Mucosa of gallbladder (tissue), 1 donor: ENCODE measurements around the gene ANOS1. TPM values are rescaled to one million over a fixed set of nuclear protein-coding genes. Genes with fewer than 3 reads are reported as not detected.

Experiments used
- DNase-seq: peaks from one replicate; pipeline ENCODE4 v3.0.0-alpha.2; 2020; ENCODE audit warnings: low spot score
- total RNA-seq: library from RNA; stranded (reverse); gene quantifications from one replicate; pipeline ENCODE4 v1.2.1, GENCODE V29; 2021
- donor health status: DM: no; HTN: no; CAD: no.

The ANOS1 gene
- total RNA-seq, 1 donor from 2014 or later, result 2.9 TPM

DNA sequence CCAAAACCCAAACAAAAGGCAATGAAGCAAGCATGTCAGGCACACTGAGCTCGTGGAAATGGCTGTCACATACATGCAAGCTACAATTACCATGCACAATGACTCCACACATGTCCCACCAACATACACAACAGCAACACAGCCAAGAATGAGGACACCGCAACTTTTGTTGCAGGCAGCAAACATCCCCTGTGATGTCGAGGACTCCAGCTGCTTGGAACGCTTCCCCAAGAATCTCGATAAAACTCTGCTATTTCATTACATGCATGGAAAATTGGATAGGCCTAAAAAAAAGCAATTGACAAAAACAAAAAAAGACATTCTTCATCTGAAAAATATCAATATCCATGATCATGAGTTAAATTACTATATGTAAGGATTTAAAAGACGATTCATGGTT, 11.8 kb downstream of the ANOS1 start:
- no peak for DNase-seq

DNA sequence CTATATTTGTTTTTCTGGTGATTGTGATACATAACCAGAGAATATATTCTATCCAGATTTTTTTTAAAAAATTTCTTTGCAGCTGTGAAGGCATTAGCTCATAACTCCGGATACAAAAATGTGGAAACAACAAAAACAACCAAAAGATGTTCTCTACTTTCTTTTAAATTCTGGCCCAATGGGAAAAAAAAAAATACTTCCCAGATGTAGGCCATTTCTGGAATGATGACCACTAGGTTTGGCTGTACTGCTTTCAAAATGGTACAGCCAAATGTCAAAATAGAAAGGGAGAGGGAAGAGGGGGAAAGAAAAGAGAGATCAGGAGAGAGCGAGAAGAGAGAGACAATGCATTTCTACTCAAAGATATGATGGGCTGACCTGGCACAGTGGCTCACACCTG, 14.6 kb downstream of the ANOS1 start:
- DNase-seq, result no peak

DNA sequence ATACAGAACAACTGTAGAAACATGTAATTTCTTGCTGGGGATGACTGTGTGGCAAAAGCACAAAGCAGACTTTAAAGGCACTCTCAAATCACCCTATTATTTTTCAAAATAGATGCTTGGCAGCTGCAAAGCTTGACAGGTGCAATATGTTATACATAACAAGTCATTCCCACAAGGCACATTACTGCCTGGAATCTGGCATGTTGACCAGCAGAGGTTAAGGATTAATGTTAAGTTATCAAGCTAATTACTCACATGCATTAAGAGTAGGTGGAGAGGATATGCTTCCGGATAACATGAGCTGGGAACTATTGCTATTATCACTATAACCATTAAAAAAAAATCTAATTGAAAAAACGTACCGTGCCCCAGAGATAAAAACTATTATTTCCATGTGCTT, 17.8 kb downstream of the ANOS1 start:
- DNase-seq, result no peak

DNA sequence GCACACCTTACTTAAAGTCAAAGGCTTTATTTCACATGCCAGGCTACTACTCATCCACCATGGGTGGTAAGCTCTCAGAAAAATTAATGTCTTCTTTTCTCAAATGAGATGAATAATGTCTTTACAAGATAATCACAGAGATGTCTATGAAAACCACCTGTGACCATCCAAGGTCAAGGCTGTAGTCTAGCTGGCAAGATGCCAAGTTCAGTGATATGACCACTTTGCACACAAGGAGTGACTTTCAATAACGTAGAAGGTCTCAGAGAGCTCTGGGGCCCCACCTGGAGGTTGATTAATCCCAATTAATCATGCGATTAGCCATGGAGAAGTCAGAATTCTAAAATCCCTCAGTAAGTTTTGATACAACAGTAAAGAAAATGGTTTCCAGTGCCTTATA, 20.5 kb downstream of the ANOS1 start:
- no peak for DNase-seq

DNA sequence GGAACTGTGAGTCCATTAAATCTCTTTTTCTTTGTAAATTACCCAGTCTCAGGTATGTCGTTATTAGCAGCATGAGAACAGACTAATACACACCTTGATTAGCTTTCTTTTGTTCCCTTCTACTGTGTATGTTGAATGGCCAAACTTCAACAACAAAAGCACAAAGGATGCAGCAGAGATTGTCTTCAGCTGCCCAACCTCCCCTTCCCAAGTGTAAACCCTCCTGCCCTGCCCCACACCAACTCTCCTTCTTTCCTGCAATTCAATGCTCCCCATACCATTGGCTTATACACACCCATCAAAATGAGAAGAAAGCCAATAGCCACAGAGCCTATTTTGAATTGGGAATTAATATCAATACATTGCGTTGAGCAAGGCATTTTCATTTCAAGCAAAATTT, 27.8 kb downstream of the ANOS1 start:
- DNase-seq, result no peak

DNA sequence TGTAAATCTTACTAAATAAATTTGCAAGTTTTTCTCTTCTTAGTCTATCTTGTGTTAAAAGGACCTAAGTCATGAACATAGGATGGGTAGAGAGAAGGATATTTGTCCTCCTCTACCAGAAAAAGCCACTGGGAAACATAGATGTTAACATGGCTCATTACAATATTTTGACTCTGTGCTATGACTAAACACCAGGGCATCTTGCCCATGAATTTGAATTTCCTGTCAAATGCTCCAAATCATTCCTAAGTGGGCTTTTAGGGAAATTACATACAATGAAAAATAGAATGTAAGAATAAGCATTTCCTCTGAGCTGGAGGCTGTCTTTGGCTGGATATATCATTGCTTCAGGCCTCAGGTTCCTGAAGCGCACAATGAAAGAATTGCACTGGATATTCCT, 39.1 kb downstream of the ANOS1 start:
- no peak for DNase-seq

DNA sequence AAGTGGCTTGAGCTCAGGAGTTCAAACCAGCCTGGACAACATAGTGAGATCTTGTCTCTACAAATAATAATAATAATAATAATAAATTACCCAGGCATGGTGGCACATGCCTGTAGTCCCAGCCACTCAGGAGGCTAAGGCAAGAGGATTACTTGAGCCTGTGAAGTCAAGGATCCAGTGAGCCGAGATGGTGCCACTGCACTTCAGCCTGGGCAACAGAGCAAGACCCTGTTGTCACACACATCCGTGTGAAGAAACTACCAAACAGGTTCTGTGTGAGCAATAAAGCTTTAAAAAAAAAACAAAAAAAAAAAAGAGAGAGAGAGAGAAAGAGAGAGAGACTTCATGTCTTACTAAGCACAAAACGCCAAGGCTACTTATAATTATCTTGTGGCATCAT, 42.5 kb downstream of the ANOS1 start:
- no peak for DNase-seq

DNA sequence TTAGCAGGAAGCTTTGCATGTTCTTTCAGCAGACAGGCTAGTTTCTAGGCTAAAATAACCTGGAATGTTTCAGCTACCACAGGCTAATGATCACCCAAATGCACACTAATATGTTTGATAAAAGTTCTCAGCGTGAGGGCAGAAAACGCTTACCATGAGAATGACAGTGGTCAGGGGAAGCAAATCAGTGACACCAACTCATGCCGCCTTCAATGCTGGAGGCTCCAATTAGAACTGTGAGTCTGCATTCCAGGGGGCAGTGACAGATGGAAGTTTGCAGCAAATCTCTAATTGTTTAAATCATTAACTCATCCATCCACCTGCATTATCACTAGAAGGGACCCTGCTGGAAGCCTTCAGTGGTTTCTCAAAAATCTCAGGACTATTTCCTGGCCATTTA, 43.2 kb downstream of the ANOS1 start:
- no peak for DNase-seq

DNA sequence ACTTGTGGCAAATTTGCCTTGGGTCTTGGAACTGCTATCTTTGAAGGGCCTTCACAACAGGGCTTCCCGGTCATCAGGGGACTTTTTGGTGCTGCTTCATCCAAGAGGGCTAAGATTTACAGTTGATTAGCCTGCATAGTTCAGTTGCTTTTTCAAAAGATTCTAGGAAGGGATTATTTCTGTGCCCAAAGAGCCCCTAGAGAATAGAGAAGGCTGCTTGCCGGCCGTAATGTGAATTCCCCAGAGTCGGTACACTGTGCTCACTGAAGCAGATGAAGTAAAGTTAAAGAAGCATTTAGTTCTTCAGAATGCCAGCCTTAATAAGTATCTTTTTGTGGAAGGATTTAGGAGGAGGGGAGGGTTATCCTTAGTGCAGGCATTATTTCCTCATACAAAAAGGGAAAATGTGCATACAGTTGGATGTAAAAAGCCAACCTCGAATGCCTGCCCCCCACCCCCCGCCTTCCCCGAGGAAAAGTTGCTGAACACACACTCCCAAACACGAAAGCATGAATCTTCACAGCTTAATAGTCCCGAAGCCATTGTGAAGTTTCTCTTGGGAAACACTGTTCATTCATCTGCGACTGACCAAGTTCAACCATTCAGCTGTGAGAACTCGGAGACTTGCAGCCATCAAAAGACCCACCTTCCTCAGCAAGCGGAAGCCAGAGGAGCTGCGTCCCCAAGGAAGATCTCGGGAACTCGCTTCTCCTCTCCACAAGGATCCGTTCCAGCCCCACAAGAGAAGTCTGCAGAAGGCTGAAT, 47.6 kb downstream of the ANOS1 start:
- DNase-seq, result no peak

DNA sequence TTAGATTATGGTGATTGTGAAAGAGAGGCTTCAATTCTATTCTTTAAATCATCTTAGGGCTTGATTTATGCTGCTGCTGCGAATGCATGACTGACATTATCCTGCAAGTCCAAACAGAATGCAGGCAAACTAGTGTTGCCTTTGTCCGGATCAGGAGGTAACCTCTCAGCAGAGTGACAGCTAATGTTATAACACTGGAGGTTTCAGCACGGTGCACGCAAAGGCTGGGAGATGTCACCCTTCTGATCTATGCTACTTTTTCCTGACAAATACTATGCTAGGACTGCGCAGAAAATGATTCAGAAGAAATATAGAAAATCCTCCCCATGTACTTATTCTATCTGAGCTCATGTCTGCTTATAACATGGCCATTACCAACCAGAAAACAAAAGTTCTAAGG, 48.2 kb downstream of the ANOS1 start:
- no peak for DNase-seq

DNA sequence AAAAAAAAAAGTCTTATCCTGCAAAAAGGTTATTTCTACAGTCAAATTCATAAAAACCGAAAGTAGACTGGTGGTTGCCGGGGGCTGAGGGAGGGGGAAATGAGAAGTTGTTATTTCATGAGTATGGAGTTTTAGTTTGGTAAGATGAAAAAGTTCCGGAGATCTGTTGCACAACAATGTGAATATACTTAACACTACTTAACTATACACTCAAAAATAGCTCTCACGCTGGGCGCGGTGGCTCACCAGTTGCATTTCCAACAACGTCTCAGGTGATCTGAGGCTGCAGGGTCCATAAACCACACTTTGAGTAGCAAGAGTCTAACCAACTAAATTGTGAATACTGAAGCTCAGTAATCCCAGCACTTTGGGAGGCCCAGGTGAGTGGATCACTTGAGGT, 52.4 kb downstream of the ANOS1 start:
- DNase-seq, result no peak

DNA sequence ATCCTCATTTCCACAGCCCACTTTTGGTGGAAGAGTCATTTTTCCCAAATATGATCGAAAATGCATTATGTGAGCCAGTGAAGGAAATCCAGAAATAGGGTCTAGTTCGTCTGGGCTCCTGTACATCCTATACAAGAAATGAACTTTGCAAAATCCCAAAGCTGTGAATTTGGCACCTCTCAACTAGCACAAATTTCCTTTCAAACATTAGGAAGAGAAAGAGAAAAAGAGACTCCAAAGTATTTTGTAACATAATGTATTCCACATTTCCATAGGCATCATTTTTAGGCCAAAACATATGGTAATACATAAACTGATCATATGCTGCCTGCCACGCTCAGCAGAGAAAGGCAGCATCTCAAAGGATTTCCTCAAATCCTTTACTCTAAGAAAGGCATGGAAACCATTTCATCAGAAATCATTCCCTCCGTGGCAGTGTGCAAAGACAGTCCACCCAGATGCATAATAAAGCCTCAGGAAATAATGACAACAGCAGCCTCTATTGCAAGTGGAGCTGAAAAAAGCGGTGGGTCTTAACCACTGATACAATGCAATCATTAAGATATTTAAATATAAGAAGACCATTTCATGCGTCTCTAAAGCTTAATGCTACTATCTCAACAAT, 56.8 kb downstream of the ANOS1 start:
- DNase-seq, result no peak

DNA sequence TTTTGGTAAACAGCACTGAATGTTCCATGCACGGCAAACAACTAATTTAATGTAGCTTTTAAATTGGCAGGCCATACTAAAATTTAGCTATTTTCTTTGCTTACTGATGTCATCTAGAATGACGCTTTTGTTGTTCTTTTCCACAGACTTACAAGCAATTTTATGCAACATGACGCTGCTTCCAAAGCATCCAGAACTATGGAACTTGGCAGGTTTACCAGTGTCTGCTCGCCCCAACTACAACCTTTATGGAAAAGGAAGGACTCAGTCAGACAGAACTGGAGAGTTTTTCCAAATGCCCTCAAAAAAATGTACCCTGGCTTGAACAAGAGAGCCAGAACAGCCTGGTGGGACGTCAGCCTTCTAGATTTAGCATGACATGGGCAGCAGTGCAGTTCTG, 58.7 kb downstream of the ANOS1 start:
- DNase-seq, result no peak

DNA sequence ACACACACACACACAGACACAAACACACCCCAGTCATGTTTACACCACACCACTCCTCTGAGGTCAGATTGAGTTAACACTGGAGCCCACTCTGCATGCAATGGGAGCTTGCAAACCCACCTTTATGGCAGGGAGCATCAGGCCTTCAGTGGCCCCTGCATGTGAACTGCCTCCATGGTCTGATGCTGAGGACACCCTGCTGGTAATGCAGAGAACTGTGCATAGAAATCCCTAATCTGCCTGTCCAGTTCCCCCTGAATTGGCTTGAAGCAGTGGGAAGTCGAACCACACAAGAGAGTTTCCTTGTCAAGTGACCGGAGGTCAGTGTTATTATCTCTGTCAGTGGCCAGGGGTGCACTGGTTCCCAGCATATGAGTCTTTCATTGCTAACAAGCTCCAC, 59.8 kb downstream of the ANOS1 start:
- no peak for DNase-seq

DNA sequence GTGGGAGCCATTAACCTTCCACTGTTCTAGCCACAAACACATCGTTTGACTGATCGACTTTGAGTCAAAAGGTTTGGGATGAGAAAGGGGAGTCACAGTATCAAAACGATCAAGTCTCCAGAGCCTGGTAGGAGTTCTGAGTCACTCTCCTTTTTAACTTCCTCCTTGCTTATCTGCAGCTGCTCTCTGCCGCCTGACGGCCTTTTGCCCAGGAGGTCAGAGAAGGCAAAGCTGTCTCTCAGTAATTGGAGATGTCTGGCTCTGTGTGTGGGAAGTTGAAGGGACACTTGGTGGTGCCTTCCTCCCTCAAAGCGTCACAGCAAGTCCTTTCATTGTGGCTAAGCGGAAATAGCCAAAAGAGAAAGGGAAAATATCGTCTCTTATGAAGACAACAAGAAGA, 63.1 kb downstream of the ANOS1 start:
- DNase-seq, result no peak

DNA sequence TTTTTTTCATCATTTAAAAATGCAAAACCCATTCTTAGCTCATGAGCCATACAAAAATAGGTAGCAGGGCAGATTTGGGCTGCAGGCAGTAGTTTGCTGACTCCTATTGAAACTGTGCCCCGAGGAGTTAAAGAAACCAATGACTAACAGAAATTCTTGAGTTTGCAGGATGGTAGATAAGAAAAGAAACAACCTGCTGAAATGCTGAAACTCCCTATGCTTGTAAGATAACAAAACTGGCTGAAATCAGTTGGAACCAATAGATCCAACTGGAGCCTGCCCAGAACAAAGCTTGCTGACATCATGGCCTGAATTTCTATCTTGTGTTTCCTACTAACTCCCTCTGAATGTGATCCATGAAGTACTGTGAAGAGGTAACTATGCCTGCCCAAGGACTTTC, 68.6 kb downstream of the ANOS1 start:
- no peak for DNase-seq

DNA sequence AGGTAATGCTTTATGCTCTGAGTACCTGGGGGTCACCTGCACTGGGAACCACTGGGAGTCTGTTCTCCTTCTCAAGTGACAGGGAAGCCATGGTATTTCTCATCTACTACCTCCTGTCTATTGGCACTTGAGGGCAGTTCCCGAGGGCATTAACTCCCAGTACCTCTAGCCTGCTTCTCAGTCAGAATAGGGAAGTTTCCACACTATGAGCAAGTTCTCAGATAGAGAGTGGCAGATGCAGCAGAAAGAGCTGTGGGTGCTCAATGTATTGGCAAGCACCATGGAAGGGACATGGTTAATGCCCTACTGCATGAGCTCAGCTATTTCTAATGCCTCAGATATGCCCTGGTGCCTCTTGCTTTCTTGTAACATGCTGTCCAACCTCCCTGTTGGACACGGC, 74.1 kb downstream of the ANOS1 start:
- DNase-seq, result no peak

DNA sequence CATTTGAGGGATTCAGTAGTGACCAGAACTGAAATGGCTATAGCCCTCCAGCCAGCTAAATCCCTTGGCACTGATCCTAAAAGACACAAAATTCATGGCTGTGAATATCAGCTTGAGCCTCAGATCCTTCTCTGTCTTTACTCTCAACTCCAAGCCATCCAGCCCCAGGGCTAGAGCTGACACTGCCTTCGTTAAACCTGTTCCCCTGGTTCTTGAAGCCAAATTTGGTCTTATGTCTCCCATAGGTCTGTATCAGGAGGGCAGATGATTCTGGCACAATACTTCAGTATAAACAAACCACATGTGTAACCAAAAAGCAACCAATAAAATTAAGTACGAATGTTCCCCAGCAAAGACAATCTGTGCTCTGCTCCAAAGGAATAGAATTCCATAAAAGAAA, 78.0 kb downstream of the ANOS1 start:
- no peak for DNase-seq

DNA sequence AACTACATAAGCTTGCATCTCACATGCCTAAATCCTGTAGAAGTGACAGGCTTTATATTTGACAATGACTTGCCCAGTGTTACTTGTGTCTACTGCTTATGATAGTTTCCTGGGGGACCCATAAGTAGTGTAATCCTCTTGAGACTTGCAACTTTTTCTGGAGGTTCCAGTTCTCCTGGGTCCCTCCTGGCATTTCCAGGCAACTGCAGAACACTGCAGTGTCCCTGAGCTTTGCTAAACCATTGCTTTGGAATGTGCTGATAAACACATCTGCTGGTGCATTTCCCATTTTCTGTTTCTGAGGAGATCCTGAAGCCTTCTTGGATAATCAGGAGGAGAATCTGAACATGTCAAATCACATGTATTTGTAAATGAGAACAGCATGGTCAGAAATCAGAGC, 82.0 kb downstream of the ANOS1 start:
- DNase-seq, result no peak

DNA sequence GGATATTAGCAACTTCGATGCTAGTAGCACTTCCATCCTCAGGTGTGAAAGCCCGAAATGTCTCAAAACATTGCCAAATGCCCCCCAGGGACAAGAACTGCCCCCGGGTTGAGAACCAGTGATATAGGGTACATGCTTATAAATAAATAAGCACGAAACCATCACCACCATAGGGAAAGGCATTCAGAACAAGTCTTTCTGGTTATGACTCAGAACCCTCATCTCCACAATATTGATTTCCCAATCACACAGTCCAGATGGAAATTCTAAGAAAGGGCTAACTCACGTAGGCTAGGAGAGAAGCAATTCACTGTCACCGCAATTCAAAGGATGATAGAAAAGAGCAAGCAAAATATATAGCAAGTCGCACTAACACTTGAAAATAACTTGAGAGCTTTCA, 84.8 kb downstream of the ANOS1 start:
- no peak for DNase-seq

DNA sequence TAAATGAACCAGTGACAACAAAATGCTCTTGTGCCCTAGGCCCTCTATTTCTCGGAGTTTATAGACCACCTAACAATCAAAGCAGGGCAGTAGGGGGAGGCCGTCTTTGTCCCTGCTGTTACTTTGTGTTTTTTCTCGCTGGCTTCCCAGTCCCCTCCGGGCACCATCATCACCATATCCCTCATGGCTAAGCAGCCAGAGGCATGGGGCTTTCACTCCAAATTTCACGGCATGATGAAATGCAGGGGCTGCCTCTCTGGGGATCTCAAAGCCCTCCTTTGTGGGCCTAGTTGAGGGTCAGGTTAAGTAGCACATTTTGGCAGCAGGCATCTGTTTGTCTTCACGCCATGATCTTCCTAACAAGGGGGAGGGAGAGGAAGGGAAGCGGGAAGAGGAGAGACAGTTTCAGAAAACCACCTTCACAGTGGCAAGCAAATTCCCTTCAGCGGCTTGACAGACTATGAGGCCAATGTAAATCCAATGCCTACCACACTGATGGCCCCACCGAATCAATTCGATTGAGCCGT, 91.9 kb downstream of the ANOS1 start:
- no peak for DNase-seq

DNA sequence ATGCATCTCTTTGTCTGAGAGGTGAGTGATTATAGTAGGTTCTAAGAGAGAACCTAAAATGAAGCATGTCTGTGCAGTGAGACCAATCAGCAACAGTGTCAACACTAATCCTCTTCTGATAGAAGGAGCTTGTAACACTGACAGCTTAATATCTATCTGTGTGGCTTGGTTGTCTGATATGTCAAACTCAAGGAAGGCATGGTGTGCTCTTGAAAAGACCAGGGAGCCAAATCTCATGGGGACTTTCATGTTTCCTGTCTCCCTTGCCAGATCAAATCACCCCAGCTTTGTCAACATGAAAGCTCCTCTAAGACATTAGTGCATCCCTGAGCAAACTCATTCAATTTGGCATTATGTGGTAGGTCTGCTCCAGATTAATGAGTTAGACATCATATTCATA, 95.4 kb downstream of the ANOS1 start:
- no peak for DNase-seq

DNA sequence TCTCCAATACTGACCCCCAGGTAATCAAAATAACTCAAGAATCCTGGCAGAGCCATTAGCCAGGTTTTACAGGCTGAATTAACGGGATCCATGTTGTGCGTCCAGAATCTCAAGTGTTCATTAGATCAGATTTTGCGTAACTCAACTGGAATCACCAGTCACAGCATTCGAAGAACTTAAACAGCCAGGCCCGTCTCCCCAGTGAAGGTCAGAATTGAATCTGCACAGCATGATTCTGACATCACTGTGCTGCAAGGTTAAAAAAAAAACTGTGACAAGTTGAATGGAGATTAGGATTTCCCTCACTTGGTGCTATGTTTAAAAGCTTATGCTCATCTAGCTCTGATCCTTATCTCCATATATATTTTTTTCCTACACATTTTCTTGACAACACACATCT, 96.1 kb downstream of the ANOS1 start:
- DNase-seq, result no peak

DNA sequence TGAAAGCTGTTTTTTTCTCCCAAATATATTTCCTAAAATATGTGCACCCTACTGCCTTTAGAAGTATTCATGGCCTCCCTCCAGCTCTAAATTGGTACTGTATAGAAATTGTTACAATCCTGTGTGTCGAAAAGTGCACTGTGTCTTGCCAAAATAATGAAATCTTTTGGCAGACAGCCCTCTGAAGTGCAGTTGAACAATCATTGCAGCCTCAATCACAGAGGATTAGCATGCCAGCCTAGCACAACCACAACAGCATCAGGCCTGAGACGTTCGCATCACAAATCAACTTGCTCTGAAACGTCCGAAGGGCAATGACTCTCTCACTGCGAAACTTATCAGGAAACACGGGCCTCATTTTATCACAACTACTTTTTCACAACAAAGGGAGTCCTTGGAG, 99.0 kb downstream of the ANOS1 start:
- no peak for DNase-seq
